Right kidney (tissue), 1 donor: Measurements from ENCODE around the gene LGALS12.

Source experiments
- DNase-seq: peaks from one replicate; pipeline ENCODE4 v3.0.0-alpha.2; 2016

The LGALS12 gene

GRCh38 chr11:63563201-63564055, 57.5 kb downstream of the LGALS12 start, which contains the start of gene PLAAT2:
PLAAT2 (minus strand) TSS chr11:63563379; CDS start chr11:63563324, 55 bp downstream.
- DNase-seq: no peak

GRCh38 chr11:63564056-63564774, 58.3 kb downstream of the LGALS12 start:
- peak; percentile 37 for DNase-seq

- no peak for DNase-seq
Measured at GRCh38 chr11:63564784-63565350, 59.0 kb downstream of the LGALS12 start.
